GM19324 (cell line): ENCODE results near the gene FMO4.
"Not testable (repeated sequence)": the region's sequence is repeated elsewhere in the genome, so short reads cannot be mapped to it uniquely, and the experiment has no call there.

Experiments used
- ATAC-seq: cut with Tn5 transposase; IDR thresholded peaks from one replicate; pipeline ENCODE4 v1.9.1; 2021; ENCODE audit warnings: mild to moderate bottlenecking, moderate library complexity; ENCODE audit not compliant: unreplicated experiment, low FRiP score

The FMO4 gene

GRCh38 chr1:171381866-171382210 is 67.9 kb downstream of the FMO4 start:
- ATAC-seq, result no peak

GRCh38 chr1:171384496-171384895 is 70.5 kb downstream of the FMO4 start:
- no peak for ATAC-seq

- no peak for ATAC-seq
Measured at GRCh38 chr1:171389171-171389570, 75.2 kb downstream of the FMO4 start.

GRCh38 chr1:171390740-171391139 is 76.8 kb downstream of the FMO4 start:
- ATAC-seq, result not testable (repeated sequence)
